ENCODE data around the gene NEK1.

DNA sequence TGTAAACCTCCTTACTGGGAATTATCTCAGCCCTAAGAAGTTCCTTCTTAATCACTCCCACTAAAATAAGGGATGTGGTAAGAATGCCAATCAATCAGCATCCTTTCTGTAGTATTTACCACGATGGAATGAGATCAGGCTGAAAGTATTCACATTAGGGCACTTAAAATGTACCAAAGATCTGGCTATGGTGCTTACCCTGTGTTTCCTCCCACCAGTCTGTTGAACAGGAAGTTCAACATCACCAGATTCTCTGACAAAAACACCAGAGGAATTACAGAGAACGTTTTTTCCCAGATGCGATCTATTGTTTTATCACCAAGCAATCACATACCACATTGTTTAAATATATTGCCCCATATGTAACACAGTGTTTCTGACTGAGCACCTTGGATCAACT, 5.9 kb upstream of the NEK1 start:
- TF ChIP-seq CTCF (conservative IDR thresholded peaks at IDR 0.05; ENCODE audit: low read length) = no peak
- no peak for TF ChIP-seq EZH2phosphoT487 (IDR thresholded peaks at IDR 0.05; ENCODE audit: borderline replicate concordance)

Data from Loucy (cell line).